ENCODE results near the gene AGPAT4.
"Not testable (repeated sequence)": the region's sequence is repeated elsewhere in the genome, so short reads cannot be mapped to it uniquely, and the experiment has no call there.

Gene AGPAT4

DNA sequence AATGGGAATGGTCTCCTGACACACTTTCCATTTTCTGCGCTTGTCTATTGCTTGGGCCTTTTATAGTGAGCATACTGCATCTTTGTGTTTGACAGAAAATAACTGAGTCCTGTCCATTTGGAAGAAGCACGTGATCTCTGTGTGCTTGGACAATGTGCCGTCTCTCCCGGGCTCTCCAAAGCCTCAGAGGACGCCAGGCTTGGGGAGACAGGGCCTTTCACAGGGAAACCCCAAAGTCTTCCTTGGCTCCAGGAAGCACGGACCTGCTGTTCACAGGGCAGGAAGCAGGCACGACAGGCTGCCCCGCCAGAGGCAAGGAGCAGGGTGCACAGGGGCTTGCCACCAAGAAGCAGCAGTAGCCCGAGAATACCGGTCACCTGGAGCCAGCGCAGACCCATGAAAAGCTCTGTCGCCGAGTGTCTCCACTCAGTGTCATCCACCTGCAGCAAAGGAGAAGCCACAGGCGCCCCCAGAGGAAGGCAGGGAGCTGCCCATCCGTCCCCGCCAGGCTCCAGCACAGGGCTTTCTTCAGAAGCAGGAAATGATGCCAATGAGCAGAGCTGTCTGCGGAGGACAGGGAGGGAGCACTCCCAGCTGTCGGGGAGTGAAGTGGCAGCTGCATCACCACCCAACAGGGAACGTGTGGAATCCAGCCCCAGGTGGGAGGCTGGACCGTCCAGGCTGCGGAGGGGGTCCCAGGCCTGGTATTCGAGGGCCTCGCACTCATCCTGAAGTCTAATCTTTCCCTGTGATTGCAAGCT is 135.1 kb downstream of the AGPAT4 start:
- DNase-seq (ENCODE audit: low spot score), result no peak

DNA sequence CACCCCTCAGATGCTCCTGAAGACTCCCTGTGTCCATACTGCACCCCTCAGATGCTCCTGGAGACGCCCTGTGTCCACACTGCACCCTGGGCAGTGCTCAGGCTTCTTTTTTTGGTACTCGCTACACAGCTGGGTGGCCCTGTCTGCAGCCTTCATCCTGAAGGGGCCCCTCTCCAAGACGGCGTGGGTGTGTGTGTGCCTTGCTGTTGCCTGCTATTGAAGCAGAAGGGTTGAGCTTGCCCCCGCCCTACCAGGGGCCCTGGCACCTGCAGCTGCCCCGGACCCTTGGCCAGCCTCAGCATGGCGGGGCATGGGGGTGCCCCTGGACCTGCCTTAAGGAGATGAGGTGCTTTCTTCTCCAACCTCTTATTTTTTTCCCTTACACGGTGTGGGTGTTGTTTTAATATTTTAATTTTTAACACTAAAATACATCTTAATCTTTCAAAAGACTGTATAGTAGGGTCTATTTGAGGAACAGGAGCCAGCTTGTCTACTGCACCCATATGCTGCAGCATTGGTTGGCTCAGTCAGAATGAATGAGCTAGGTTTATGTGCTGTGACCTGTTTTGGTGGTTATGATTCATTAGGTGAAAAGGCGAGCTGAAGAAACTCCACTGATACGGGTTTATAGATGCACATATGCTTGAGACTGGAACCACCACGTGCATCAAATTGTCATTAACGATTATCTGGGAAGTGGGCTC is 135.9 kb downstream of the AGPAT4 start:
- peak; percentile 10 for DNase-seq (ENCODE audit: low spot score)

DNA sequence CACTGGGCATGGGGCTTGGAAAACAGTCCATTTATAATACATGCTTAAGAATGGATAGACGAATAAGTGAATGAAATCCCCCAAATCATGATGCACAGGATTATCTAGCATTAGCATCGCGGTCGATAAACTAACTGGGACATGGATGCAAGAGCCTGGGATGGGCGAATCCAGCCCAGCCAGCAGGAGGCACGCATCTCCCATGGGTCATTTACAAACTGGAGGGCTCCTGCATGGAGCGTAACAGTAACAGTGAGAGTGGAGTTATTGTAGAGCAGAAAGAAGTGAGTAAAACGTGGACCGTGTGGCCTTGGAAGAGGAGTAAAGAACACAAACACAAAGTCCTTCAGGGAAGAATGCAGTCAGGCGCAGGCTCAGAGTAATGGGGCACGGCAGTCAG is 136.5 kb downstream of the AGPAT4 start:
- DNase-seq (ENCODE audit: low spot score), result no peak

DNA sequence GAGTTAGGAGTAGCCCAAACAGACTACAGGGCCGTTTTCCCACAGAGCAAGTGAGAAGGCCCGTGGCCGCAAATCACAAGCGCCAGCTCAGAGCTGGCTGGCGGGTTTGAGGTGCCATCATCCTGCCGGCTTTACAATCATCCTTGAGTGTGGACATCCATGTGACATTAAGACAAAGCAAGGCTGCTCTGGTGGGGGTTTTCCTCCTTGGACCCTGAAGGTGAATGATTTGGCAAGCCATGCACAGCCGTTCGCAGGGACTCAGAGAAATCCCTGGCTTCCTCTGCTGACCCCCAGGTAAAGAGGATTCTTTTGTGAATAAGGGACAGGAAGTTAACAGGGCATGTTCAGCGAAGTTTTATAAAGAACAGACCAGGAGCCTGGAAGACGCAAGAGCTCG is 137.2 kb downstream of the AGPAT4 start:
- no peak for DNase-seq (ENCODE audit: low spot score)

DNA sequence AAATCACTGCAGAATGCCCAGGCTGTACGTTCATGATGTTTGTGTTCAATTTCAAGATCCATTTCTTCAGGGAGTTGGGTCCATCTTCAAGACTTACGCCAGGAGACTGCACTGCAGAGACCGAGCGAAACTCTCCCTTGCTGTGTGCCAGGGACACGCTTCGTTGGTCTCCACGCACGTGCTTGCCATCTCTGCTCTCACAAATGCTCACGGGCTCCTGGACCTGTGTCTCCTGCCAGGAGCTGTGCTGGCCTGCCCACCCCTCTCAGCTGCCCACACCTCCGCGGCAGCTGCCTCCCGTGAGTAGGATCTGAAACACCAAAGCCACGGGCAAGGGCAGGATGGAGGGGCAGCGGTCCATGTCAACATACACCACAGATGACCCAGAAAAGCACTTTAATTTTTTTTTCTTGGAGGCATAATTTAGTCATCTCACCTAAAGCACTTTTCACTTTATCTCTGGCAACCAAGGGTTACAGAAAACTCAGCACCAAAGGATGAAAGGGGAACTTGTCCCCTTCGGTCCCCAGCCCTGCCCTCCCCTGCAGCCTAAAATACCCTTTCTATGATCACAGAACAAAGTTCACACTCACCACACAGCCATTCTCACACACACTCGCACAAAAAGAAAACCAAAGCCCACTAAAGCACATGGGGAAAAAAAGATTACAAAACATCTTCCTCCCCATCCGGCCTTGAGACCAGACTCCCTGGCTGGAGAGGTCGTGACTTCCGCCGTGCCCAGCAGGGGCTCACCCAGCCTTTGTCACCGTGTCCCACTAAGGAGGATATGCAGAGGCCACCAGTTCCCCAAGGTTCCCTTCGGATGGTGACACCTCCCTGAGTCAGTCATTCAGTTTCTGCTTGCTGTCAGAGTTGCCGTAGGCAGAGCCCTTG is 137.9 kb downstream of the AGPAT4 start:
- DNase-seq (ENCODE audit: low spot score), result peak; percentile 1

DNA sequence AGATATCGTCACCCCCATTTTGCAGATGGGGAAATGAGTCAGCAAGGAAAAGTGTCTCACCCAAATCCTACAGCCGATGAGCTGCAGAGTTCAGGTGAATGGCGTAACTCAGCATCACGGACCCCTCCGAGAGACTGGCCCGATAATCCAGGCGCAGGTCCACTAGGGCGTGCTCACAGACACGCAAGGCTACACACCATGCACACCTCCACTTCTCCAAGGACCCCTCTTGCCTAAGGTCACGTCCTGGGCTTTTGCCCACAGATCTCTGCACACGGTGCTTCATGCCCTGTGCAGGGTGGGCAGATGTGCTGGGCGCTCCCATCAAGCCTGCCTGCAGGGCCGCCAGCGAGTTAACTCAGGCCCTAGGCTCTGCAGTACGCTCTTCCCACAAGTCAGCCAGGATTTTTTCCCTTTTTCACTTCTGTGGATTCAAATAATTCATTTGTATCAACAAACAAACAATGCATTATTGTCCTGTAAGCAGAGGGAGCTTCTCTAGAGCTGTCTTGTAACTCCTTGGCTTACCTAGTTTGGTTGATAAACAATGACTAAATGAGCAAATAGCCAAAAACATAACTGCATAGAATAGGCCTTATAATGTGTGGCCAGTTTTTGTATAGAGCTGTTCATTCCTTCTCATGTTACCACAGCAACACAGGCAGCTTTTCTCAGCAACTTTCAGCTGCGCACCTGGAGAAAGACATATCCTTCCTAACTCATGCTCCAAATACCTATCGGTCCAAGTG is 139.1 kb downstream of the AGPAT4 start:
- no peak for DNase-seq (ENCODE audit: low spot score)

DNA sequence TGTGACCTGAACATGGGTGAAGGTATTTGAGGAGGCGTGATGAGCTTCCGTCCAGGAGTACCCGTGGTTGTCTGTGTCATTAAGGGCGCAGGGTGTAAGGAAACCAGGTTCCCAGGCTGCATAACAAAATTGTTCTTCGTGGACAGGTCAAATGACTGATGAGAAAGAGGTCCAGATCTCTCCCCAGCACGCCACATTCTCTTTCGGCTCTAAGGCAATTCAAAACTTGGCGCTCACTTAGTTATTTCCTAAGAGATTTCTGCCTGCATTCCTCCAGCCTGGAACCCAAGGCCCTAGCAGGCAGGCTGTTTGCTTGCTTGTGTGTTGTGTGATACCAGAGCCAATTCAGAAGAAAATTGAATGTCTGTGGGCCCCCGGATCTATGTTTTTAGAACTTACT is 139.9 kb downstream of the AGPAT4 start:
- no peak for DNase-seq (ENCODE audit: low spot score)

DNA sequence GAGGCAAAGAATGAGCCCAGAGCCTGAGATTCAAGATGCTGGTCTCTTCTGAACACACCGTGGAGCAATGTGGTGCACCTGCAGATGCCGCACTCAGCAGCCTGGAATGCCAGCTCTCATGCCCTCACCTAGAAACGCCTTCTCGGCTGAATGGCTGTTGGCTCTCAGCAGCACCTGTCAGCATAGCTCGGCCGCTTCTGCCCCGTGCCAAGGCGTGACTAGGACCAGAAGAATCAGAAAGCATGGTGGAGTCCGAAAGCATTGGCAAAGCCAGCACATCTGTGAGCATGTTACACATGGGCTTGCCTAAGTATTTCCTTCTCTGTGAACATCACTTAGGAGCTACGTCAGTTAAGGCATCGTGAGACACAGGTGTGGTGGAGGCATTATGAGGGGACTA is 141.5 kb downstream of the AGPAT4 start:
- no peak for DNase-seq (ENCODE audit: low spot score)

DNA sequence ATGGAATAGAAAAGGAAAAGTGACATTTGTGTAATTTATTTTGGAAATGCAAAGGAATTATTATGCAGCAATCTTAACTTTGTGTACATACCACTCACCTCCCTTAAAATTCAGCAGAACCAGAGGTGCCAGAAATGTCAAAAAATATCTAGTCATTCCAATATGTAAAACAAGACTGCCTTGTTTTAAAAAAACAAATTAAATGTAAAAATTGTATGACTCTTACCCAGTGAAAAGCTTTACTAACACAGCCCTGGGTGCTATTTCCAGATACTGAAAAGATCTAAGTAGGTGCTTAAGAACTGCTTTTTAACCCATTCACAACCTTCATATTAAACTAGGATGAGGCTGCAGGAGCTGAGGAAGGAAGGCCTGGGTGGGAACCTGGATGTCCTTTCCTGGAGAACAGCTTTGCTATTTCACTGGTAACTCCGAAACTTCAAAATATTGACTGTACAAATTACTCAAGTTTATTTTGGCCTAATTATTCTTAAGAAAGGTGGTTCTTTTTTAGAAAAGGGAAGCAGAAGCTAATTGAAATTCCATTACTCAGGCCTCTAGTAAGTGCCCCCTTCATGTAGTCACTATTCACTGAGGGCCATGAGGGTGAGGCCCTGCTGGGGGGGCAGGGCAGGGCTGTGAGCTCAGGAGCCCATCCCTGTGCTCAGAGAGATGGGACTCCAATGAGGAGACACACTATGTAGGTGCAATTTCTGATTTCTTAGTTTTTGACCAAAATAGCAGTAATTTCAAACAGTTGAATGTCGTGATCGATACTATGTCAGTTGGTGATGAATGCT is 142.7 kb downstream of the AGPAT4 start:
- no peak for DNase-seq (ENCODE audit: low spot score)

DNA sequence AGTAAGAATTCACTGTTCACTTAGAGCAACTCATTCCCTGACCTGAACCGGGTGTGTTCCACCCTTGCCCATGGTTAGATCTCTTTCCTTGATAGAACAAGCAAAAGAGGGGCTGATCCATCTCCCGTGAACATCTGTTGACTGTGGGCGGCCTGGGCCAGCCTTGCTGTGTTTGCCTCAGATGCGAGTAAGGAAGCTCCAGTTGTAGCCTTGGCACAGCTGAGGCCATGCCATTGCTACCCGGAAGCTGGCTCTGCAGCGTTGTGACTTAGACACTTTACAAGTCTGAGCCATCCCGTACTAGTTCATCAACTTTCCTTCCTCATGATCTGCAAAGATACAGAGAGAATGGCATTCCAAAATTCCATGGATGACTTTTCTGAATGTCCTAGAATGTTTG is 143.3 kb downstream of the AGPAT4 start:
- DNase-seq (ENCODE audit: low spot score), result no peak

DNA sequence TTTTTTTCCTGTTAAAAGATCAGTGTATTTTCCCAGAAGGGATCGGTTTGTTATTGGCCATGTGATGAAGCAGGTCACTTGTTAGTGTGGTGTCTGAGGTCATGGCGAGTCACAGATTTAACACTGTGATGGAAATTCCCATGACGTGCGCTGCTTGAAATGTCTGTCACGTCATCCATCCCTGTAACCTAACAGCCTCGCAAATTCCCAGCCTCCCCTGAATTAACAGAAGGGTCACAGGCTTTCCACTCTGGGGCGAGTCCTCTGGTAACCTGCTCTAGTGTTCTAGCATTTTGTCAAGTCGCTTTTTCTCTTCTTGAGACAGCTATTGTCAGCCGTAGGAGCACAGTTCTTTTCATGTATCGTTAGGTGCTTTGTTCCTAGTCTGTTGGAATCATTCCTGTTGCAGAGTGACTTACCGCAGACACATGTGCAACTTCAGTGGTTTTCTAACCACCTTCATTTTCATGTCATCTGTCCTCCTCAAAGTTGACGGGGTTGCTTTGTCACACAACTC is 145.1 kb downstream of the AGPAT4 start:
- peak; percentile 81 for DNase-seq (ENCODE audit: low spot score)

DNA sequence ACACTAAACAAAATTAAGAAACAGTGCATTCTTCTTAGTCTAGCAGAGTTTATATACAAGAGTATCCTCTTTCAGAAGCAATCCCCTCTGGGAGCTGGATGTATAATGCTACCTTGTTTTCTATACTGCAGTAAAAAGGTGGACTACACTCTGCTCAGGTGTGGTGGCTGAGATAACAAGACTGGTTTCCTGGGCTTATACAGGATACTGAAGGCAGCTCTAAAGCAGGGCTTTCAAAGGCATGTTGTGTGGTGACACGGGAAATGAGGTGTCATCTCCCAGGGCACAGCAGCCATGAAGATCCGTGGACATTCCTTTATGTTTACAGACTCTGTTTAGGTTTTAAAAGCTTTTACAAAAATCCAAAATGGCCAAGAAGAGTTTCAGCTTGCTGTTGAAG is 145.6 kb downstream of the AGPAT4 start:
- DNase-seq (ENCODE audit: low spot score), result no peak

DNA sequence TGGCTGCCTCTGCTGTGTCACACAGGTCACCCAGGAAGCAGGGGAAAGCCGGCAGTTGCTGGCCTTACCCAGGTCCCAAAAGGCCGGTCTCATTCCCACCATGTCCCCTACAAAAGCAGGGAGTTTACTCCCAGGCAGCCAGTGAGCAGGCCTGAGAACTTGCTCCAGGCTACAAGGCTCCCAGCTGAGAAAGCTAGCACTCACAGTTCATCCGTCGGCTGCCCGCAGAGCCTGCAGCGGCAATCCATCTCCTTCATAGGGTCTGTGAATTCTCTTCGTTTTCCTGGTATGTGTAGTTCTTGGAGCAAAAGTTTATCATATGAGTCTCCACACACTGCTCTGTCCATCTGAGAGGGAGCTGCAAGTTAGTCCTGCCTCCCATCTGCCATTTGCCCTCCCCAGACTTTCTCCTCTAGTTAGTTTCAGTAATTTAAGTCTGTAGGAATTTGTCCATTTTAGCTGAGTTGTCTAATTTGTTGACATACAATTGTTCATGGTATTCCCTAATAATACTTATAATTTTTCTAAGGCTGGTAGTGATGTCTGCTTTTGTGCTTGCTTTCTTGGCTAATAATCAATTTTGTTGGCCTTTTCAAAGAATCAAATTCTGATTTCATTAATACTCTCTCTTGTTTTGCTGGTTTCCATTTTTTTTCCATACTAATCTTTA is 146.7 kb downstream of the AGPAT4 start:
- DNase-seq (ENCODE audit: low spot score), result no peak

DNA sequence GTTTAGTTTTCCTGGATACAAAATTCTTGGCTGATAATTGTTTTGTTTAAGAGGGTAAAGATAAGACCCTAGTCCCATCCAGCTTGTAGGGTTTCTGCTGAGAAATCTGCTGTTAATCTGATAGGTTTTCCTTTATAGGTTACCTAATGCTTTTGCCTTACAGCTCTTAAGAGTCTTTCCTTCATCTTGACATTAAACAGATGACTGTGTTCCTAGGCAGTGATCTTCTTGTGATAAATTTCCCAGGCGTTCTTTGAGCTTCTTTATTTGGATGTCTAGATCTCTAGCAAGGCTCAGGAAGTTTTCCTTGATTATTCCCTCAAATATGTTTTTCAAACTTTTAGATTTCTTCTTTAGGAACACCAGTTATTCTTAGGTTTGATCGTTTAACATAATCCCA is 148.3 kb downstream of the AGPAT4 start:
- no peak for DNase-seq (ENCODE audit: low spot score)

DNA sequence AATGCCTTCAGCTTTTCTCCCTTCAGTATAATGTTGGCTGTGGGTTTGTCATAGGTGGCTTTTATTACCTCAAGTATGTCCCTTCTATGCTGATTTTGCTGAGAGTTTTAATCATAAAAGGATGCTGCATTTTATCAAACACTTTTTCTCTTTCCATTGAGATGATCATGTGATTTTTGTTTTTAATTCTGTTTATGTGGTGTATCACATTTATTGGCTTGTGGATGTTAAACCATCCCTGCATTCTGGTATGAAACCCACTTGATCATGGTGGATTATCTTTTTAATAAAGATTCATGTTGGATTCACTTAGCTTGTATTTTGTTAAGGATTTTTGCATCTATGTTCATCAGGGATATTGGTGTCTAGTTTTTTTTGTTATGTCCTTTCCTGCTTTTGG is 150.5 kb downstream of the AGPAT4 start:
- not testable (repeated sequence) for DNase-seq (ENCODE audit: low spot score)

DNA sequence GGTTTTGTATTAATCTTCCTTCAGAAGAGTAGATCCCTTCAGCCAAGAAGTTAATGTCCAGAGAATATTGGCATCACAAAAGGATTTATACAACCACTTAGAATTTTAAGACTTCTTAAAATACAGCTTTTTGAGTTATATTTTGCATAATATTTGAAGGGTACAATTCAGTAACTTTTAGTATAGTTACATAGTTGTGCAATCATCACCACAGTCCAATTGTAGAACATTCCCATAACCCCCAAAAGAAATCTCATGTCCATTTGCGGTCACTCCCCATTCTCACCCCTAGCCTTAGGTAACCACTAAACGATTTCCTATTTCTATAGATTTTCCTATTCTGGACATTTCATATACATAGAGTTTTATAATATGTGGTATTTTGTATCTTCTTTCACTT is 155.9 kb downstream of the AGPAT4 start:
- no peak for DNase-seq (ENCODE audit: low spot score)

DNA sequence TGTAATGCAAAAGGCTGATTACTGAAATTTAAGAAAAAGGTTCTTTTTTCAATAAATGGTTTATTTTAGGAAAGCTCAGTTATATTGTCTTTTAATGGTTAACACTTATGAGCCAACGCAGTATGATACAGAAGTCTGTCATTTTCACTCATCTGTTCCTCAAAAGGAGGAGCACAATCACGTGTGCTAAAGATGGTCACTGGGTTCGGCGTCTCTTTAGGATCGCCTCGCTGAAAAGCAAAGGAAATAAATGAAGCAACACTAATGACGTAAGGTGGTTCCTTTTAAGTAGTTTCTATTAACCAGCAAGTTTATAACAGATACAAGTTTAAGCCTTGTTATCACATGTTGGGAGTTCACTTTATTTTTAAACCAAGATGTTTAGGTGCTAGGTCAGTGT is 156.6 kb downstream of the AGPAT4 start:
- DNase-seq (ENCODE audit: low spot score), result no peak

DNA sequence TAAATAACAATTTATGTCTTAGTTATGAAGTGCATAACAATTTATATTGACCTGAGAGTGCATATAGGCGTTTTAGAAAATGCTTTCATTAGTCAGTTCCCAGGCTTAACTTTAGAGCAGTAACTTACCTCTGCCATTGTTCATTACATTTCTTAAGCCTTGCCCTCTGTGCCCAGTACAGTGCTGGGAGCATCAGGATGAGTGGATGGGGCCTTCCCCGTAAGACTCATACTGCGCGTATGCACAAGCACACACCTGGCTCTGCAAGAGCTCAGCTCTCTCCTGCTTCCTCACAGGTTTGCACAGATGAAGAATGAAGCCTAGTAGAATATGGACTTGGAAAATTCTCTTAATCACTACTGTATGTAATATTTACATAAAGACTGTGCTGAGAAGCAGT is 157.3 kb downstream of the AGPAT4 start:
- no peak for DNase-seq (ENCODE audit: low spot score)

DNA sequence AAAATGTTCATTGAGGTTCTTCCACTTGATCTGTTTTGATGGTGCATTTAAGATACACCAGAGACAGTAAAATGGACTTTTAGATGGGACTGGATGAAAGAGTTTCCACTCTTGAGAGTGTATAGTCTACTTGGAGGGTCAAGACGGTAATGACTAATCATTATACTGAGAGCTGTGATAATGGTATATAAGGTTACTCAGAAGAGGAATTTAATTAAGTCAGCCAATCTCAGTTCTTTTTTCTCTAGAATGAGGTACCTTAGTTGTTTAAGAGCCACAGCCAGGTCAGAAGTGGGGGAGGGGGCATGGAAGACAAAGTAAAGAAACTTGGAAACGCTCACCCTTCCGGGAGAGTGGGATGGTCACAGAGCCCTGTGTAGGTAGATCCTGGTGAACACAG is 158.4 kb downstream of the AGPAT4 start:
- no peak for DNase-seq (ENCODE audit: low spot score)

DNA sequence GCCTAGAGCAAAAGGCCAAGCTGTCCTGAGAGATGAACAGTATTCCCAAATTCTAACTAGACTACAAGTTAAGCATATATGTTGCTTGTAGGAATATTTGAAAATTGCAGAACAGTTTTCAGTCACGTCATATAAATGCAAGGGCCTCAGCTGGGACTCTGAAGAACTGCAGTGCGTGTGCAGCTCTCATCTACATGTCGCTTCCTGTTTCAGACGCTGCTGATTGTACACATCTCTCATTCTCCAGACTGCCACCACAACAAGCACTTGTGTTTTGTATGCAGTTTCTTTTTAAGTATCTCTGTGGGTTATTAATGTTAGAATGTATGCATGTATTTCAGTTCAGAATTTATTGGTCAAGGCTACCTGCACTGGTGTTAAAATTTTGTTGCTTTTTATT is 162.6 kb downstream of the AGPAT4 start:
- no peak for DNase-seq (ENCODE audit: low spot score)

All from RKO (cell line).